Epidermal melanocyte (primary cell): ENCODE results near the gene APLP2.

Source experiments
- DNase-seq: peaks from one replicate; pipeline ENCODE4 v3.0.0; 2011; ENCODE audit warnings: low spot score; ENCODE audit not compliant: insufficient read length

Gene APLP2

GRCh38 chr11:130118165-130118564 is 48.5 kb downstream of the APLP2 start:
- DNase-seq, result no peak

- no peak for DNase-seq
These were observed 49.1 kb downstream of the APLP2 start for GRCh38 chr11:130118636-130119387.

GRCh38 chr11:130120045-130120444 is 50.4 kb downstream of the APLP2 start:
- DNase-seq, result no peak

- DNase-seq, result no peak
These were observed 51.8 kb downstream of the APLP2 start for GRCh38 chr11:130121445-130121978.

- DNase-seq, result no peak
These were observed 52.5 kb downstream of the APLP2 start for GRCh38 chr11:130122141-130122575.

GRCh38 chr11:130123414-130124040 is 53.8 kb downstream of the APLP2 start:
- DNase-seq, result no peak

GRCh38 chr11:130124096-130124495 is 54.4 kb downstream of the APLP2 start:
- DNase-seq, result peak; percentile 43

GRCh38 chr11:130125638-130126037 is 55.9 kb downstream of the APLP2 start:
- DNase-seq, result no peak

- DNase-seq, result no peak
These were observed 56.8 kb downstream of the APLP2 start for GRCh38 chr11:130126516-130126915.

- no peak for DNase-seq
These were observed 57.8 kb downstream of the APLP2 start for GRCh38 chr11:130127509-130127908.

- no peak for DNase-seq
These were observed 58.9 kb downstream of the APLP2 start for GRCh38 chr11:130128626-130129025.

- no peak for DNase-seq
These were observed 60.2 kb downstream of the APLP2 start for GRCh38 chr11:130129922-130130321.

- peak; percentile 69 for DNase-seq
These were observed 62.5 kb downstream of the APLP2 start for GRCh38 chr11:130131961-130132850.

- DNase-seq, result no peak
These were observed 64.0 kb downstream of the APLP2 start for GRCh38 chr11:130133716-130134115.

GRCh38 chr11:130136107-130136506 is 66.4 kb downstream of the APLP2 start:
- DNase-seq, result no peak

GRCh38 chr11:130137999-130138398 is 68.3 kb downstream of the APLP2 start:
- DNase-seq, result no peak

GRCh38 chr11:130139401-130139800 is 69.7 kb downstream of the APLP2 start:
- no peak for DNase-seq

- DNase-seq, result no peak
These were observed 72.1 kb downstream of the APLP2 start for GRCh38 chr11:130141561-130142341.

- no peak for DNase-seq
These were observed 74.4 kb downstream of the APLP2 start for GRCh38 chr11:130144141-130144540.

GRCh38 chr11:130144861-130145281 is 75.2 kb downstream of the APLP2 start:
- no peak for DNase-seq

GRCh38 chr11:130145311-130145812 is 75.7 kb downstream of the APLP2 start:
- DNase-seq, result no peak
